OCI-LY7 (cell line): Measurements from ENCODE around the gene ZNF667. TPM values are rescaled to one million over a fixed set of nuclear protein-coding genes. Genes with fewer than 3 reads are reported as not detected.
A peak's percentile ranks its signal among the peaks of the same experiment; 100 is the strongest.

Source experiments
- BruUV-seq: library from RNA; stranded (reverse); fragments of 400-500 nt; replicated peaks from 2 replicates; lab custom pipeline; 2021; lab: Mats Ljungman, UMichigan
- CTCF ChIA-PET: fragments of 300-600 bp; sonication (Branson Sonifier 250); formaldehyde crosslinking; loops from one replicate; lab custom pipeline; 2022; ENCODE audit warnings: antibody characterized with exemption; ENCODE audit not compliant: unreplicated experiment; lab: Charles Lee
- POLR2A ChIA-PET: fragments of 300-600 bp; sonication (Branson Sonifier 250); formaldehyde crosslinking; loops from one replicate; lab custom pipeline; 2022; ENCODE audit warnings: antibody characterized with exemption; lab: Charles Lee
- DNase-seq: peaks from one replicate; pipeline ENCODE4 v3.0.0-alpha.2; 2015; ENCODE audit warnings: low spot score
- H2AFZ ChIP-seq: fragments of 200-600 bp; sonication (generic), shearing (Covaris generic); 2 replicates; pipeline ENCODE4 v1.6.1; 2014; ENCODE audit warnings: mild to moderate bottlenecking, antibody characterized with exemption, low read length, moderate library complexity
- H3K27ac ChIP-seq: fragments of 200-600 bp; sonication (generic); 2 replicates; pipeline ENCODE4 v1.5.1; 2014; ENCODE audit warnings: mixed run types, low read depth, mild to moderate bottlenecking, moderate library complexity, low read length, inconsistent platforms; ENCODE audit not compliant: poor library complexity, severe bottlenecking
- H3K36me3 ChIP-seq: fragments of 200-600 bp; sonication (generic); 2 replicates; pipeline ENCODE4 v1.6.1; 2014; ENCODE audit warnings: mild to moderate bottlenecking, antibody characterized with exemption, low read length, moderate library complexity, mixed read lengths; ENCODE audit not compliant: insufficient read depth
- H3K4me1 ChIP-seq: fragments of 200-600 bp; sonication (generic); 2 replicates; pipeline ENCODE4 v1.5.1; 2014; ENCODE audit warnings: mild to moderate bottlenecking, low read length; ENCODE audit not compliant: insufficient read depth, poor library complexity, severe bottlenecking
- H3K4me2 ChIP-seq: fragments of 200-600 bp; sonication (generic); 2 replicates; pipeline ENCODE4 v1.6.1; 2014; ENCODE audit warnings: mild to moderate bottlenecking, low read length
- H3K4me3 ChIP-seq: fragments of 200-600 bp; sonication (generic); 2 replicates; pipeline ENCODE4 v1.5.1; 2014; ENCODE audit warnings: mild to moderate bottlenecking, low read depth, low read length; ENCODE audit not compliant: poor library complexity, severe bottlenecking
- H3K79me2 ChIP-seq: fragments of 200-600 bp; sonication (generic); 2 replicates; pipeline ENCODE4 v1.6.1; 2016; ENCODE audit warnings: low read depth, mild to moderate bottlenecking, low read length, moderate library complexity, mixed read lengths; ENCODE audit not compliant: insufficient read depth
- H3K9me2 ChIP-seq: fragments of 200-600 bp; sonication (generic); 2 replicates; pipeline ENCODE4 v1.6.1; 2016; ENCODE audit warnings: mild to moderate bottlenecking, low read length, mixed read lengths; ENCODE audit not compliant: insufficient read depth
- H3K9me3 ChIP-seq: fragments of 200-600 bp; sonication (generic); 2 replicates; pipeline ENCODE4 v1.6.1; 2014; ENCODE audit warnings: mild to moderate bottlenecking, mixed run types, low read length, mixed read lengths
- H4K20me1 ChIP-seq: fragments of 200-600 bp; sonication (generic); 2 replicates; pipeline ENCODE4 v1.6.1; 2014; ENCODE audit warnings: mild to moderate bottlenecking, antibody characterized with exemption, low read length, moderate library complexity, mixed read lengths; ENCODE audit not compliant: insufficient read depth
- EZH2phosphoT487 ChIP-seq: fragments of 200-600 bp; sonication (generic); IDR thresholded peaks from 2 replicates; pipeline ENCODE4 v1.6.1; 2018; ENCODE audit warnings: low read depth, borderline replicate concordance, mild to moderate bottlenecking, mixed run types, antibody characterized with exemption, low read length, moderate library complexity, mixed read lengths
- intact Hi-C: fragments of 100-400 bp; cut with micrococcal nuclease; formaldehyde crosslinking; loops from one replicate; pipeline ENCODE4 v1.10.0; 2022; ENCODE audit not compliant: unreplicated experiment
- total RNA-seq, 2 experiments: library from RNA; depleted of rRNA in 1 of 2; stranded (reverse); fragments of >200 nt in 1 of 2; shearing (Covaris generic) in 1 of 2; gene quantifications; 2 replicates each; pipeline ENCODE4 v1.2.3, GENCODE V29; 2014 to 2022
- TF ChIP-seq, protein P1 (sequence below): fragments of 200-600 bp; sonication (generic); conservative IDR thresholded peaks from 2 replicates; pipeline ENCODE4 v1.5.1; 2014; ENCODE audit warnings: mild to moderate bottlenecking, antibody characterized with exemption, low read length, moderate library complexity, mixed read lengths

ZNF667 gene
- total RNA-seq, 2 experiments from 2014 or later, result not detected

DNA sequence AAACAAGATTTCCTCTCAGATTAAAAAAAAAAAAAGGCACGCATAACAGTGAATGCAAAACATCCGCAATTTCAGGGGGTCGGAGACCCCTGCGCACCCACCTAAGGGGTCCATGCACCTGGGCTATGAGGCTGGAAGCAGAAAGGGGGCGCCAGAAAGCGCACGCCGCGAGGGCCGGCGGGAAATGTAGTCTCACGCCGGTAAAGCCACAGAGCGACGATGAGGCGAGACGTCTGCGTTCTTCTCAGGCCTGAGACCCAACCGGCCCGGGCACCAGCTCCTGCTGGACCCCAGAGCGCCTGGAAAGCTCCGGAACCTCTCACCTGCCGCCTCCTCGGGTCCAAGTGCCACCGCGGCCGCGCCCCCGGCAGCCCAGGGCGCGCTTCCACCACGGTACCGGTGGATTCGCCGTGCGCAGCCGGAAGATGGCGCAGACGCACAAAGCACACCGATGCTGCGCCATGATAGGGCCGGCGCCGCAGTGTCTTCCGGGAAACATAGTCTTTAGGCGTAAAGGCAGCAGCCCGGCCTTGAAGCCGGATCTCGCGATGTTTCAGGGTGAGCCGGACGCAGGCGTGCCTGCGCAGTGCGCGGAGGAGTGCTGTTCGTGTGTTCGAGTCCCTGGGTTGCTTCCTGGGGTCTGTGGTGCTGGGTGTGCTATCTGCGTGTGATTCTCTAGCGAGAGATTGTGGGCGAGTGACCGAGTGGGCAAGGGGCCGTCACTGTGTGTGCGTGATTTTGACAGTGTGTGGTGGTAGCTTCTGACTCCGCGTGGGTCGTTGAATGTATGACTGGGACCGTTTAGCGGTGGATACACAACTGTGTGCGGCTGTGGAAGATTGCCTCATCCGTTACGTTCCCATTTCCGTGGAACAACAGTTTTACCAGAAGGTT, 83.8 kb downstream of the ZNF667 start, which contains the start of gene ZNF582:
TSS of gene ZNF582 (minus strand) at position 416 of the 894 bp plus-strand sequence. CDS start 1,782 bp downstream, outside the sequence.
- no peaks in the 10 kb centered on the region for H4K20me1 ChIP-seq
- no peaks in the 10 kb centered on the region for H3K4me1 ChIP-seq
- no peak within 1 kb of the TSS for H3K4me3 ChIP-seq
- no peak within 1 kb of the TSS for H3K27ac ChIP-seq
- CTCF ChIA-PET, result no interaction called here
- no peak within 1 kb of the TSS for H2AFZ ChIP-seq
- POLR2A ChIA-PET, result interaction anchor here (0.7 kb wide), 1 partner anchor 801 kb away, joined by 3 read pairs; no protein-coding TSS in a partner anchor
- no peaks in the 10 kb centered on the region for H3K9me3 ChIP-seq
- intact Hi-C loops, result no loop called here
- H3K79me2 ChIP-seq, result no peaks in the 10 kb centered on the region
- no TSS peak for BruUV-seq
- H3K36me3 ChIP-seq, result no peaks in the 10 kb centered on the region
- no peaks in the 10 kb centered on the region for H3K9me2 ChIP-seq
- TF ChIP-seq, protein P1, sequence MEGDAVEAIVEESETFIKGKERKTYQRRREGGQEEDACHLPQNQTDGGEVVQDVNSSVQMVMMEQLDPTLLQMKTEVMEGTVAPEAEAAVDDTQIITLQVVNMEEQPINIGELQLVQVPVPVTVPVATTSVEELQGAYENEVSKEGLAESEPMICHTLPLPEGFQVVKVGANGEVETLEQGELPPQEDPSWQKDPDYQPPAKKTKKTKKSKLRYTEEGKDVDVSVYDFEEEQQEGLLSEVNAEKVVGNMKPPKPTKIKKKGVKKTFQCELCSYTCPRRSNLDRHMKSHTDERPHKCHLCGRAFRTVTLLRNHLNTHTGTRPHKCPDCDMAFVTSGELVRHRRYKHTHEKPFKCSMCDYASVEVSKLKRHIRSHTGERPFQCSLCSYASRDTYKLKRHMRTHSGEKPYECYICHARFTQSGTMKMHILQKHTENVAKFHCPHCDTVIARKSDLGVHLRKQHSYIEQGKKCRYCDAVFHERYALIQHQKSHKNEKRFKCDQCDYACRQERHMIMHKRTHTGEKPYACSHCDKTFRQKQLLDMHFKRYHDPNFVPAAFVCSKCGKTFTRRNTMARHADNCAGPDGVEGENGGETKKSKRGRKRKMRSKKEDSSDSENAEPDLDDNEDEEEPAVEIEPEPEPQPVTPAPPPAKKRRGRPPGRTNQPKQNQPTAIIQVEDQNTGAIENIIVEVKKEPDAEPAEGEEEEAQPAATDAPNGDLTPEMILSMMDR, result 0 out of 2 replicates have a peak, but pooled peaks have one; percentile 29
- TF ChIP-seq EZH2phosphoT487, result no peak
- no peak within 1 kb of the TSS for H3K4me2 ChIP-seq
- no peak for DNase-seq

Other genes with a start within 250 kb of the ZNF667 start
- gene EDDM13, start 204.6 kb downstream of the ZNF667 start, total RNA-seq (2014; rRNA removed; shearing (Covaris generic)), result not detected in 2 replicates
- gene EDDM13, start 204.6 kb downstream of the ZNF667 start, total RNA-seq (2022), result not detected in 2 replicates
- 9.9 and 19.2 TPM in 2 replicates for gene ZSCAN5A, start 162.5 kb downstream of the ZNF667 start, total RNA-seq (2014; rRNA removed; shearing (Covaris generic))
- 14.4 and 16.2 TPM in 2 replicates for gene ZSCAN5A, start 162.5 kb downstream of the ZNF667 start, total RNA-seq (2022)
- not detected in 2 replicates for gene ZNF582, start 83.8 kb downstream of the ZNF667 start, total RNA-seq (2014; rRNA removed; shearing (Covaris generic))
- gene ZNF582, start 83.8 kb downstream of the ZNF667 start, total RNA-seq (2022), result 0.20 TPM in 1 of 2 replicates, not detected in the other
- gene ZNF583, start 73.0 kb downstream of the ZNF667 start, total RNA-seq (2014; rRNA removed; shearing (Covaris generic)), result 0.73 and 1.8 TPM in 2 replicates
- 3.0 and 3.3 TPM in 2 replicates for gene ZNF583, start 73.0 kb downstream of the ZNF667 start, total RNA-seq (2022)
- gene ZNF471, start 30.5 kb upstream of the ZNF667 start, total RNA-seq (2014; rRNA removed; shearing (Covaris generic)), result not detected in 2 replicates
- not detected in 2 replicates for gene ZNF471, start 30.5 kb upstream of the ZNF667 start, total RNA-seq (2022)
- not detected in 2 replicates for gene ZFP28, start 61.6 kb upstream of the ZNF667 start, total RNA-seq (2014; rRNA removed; shearing (Covaris generic))
- gene ZFP28, start 61.6 kb upstream of the ZNF667 start, total RNA-seq (2022), result not detected in 2 replicates
- gene ZNF470, start 90.1 kb upstream of the ZNF667 start, total RNA-seq (2014; rRNA removed; shearing (Covaris generic)), result 0.54 and 1.1 TPM in 2 replicates
- 0.92 and 1.2 TPM in 2 replicates for gene ZNF470, start 90.1 kb upstream of the ZNF667 start, total RNA-seq (2022)
- 5.6 and 6.2 TPM in 2 replicates for gene ZNF71, start 118.0 kb upstream of the ZNF667 start, total RNA-seq (2014; rRNA removed; shearing (Covaris generic))
- gene ZNF71, start 118.0 kb upstream of the ZNF667 start, total RNA-seq (2022), result 4.5 and 6.3 TPM in 2 replicates
- gene SMIM17, start 165.8 kb upstream of the ZNF667 start, total RNA-seq (2014; rRNA removed; shearing (Covaris generic)), result 0.18 TPM in 1 of 2 replicates, not detected in the other
- gene SMIM17, start 165.8 kb upstream of the ZNF667 start, total RNA-seq (2022), result not detected in 2 replicates
- not detected in 2 replicates for gene ZNF835, start 194.4 kb upstream of the ZNF667 start, total RNA-seq (2014; rRNA removed; shearing (Covaris generic))
- not detected in 2 replicates for gene ZNF835, start 194.4 kb upstream of the ZNF667 start, total RNA-seq (2022)